ENCODE measurements around the gene NRK. TPM values are rescaled to one million over a fixed set of nuclear protein-coding genes. Genes with fewer than 3 reads are reported as not detected.
"Not testable (repeated sequence)": the region's sequence is repeated elsewhere in the genome, so short reads cannot be mapped to it uniquely, and the experiment has no call there.

The NRK gene
- total RNA-seq, 2 experiments from 2014 or later: not detected

- H3K4me3 Mint-ChIP-seq: no peak overlapping the region
- H3K27ac Mint-ChIP-seq: no peak overlapping the region
- H3K36me3 Mint-ChIP-seq: no peaks in the 10 kb centered on the region
- H3K27me3 Mint-ChIP-seq: no peaks in the 10 kb centered on the region
- no peak for DNase-seq
- no peaks in the 10 kb centered on the region for H3K9me3 Mint-ChIP-seq
- H3K4me1 Mint-ChIP-seq: no peaks in the 10 kb centered on the region
Observed at GRCh38 chrX:105981772-105982485, 159.6 kb downstream of the NRK start.

GRCh38 chrX:105988487-105988886 lies 166.1 kb downstream of the NRK start:
- not testable (repeated sequence) for H3K27me3 Mint-ChIP-seq, H3K4me1 Mint-ChIP-seq, H3K9me3 Mint-ChIP-seq, H3K27ac Mint-ChIP-seq, H3K36me3 Mint-ChIP-seq, H3K4me3 Mint-ChIP-seq, DNase-seq

- no peak overlapping the region for H3K4me3 Mint-ChIP-seq
- H3K4me1 Mint-ChIP-seq: no peaks in the 10 kb centered on the region
- H3K9me3 Mint-ChIP-seq: no peaks in the 10 kb centered on the region
- H3K36me3 Mint-ChIP-seq: no peaks in the 10 kb centered on the region
- H3K27ac Mint-ChIP-seq: no peak overlapping the region
- H3K27me3 Mint-ChIP-seq: no peaks in the 10 kb centered on the region
- no peak for DNase-seq
Observed at GRCh38 chrX:105999294-105999693, 177.0 kb downstream of the NRK start.

DNA sequence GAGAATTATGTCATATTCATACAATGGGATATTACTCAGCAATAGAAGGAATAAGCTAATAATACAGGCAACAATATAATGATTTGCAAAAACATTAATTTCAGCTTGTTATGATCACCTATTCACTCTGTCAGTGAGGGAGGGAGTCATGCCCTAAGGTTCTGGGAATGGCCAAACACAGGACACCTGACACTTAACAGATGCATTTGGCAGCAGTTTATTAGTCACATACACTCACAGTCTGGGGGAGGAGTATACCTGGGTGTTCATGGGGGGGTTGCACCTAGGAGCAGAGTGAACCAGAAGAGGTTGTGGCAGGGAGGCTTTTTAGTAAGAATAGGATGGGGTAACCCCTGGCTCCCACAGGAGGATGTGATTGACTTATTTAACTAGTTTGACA lies 177.9 kb downstream of the NRK start:
- no peak overlapping the region for H3K27ac Mint-ChIP-seq
- no peak overlapping the region for H3K4me3 Mint-ChIP-seq
- no peaks in the 10 kb centered on the region for H3K9me3 Mint-ChIP-seq
- no peaks in the 10 kb centered on the region for H3K4me1 Mint-ChIP-seq
- no peaks in the 10 kb centered on the region for H3K27me3 Mint-ChIP-seq
- no peak for DNase-seq
- H3K36me3 Mint-ChIP-seq: no peaks in the 10 kb centered on the region

GRCh38 chrX:106000609-106001008 lies 178.3 kb downstream of the NRK start:
- H3K4me1 Mint-ChIP-seq, H3K4me3 Mint-ChIP-seq: not testable (repeated sequence)

GRCh38 chrX:106005684-106006083 lies 183.3 kb downstream of the NRK start:
- DNase-seq: no peak
- no peaks in the 10 kb centered on the region for H3K36me3 Mint-ChIP-seq
- no peaks in the 10 kb centered on the region for H3K4me1 Mint-ChIP-seq
- H3K4me3 Mint-ChIP-seq: no peak overlapping the region
- no peaks in the 10 kb centered on the region for H3K27me3 Mint-ChIP-seq
- no peak overlapping the region for H3K27ac Mint-ChIP-seq
- H3K9me3 Mint-ChIP-seq: peaks cover 3% of the 10 kb centered on the region

More at GRCh38 chrX:106000609-106001008, 178.3 kb downstream of the NRK start:
- H3K27me3 Mint-ChIP-seq, DNase-seq, H3K36me3 Mint-ChIP-seq, H3K27ac Mint-ChIP-seq, H3K9me3 Mint-ChIP-seq: not testable (repeated sequence)

DNA sequence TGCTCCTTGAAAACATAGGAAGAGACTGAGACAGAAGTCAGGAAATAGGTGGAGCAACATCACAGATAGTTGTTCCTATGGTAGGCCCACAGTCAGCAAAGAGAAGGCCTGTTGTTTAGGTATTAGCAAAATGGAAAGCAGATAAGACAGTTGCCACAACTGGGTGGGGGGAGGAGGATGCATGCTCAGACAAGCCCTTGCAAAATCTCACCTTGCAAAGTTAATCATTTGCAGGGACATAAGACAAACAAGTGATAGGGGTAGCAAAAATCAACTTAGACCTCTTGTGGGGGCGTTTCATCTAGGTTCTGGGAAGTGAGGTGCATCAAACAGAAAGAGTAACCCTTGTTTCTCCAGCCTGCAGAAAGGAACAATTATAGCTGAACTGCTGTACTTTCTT lies 185.5 kb downstream of the NRK start:
- Mint-ChIP-seq H3K27ac (no peak overlapping the region), H3K36me3 (no peaks in the 10 kb centered on the region), H3K4me3 (no peak overlapping the region), H3K4me1 (no peaks in the 10 kb centered on the region), H3K9me3 (peaks cover 7% of the 10 kb centered on the region), H3K27me3 (no peaks in the 10 kb centered on the region)
- DNase-seq: no peak

Other genes with a start within 250 kb of the NRK start
- not detected for gene SERPINA7, start 216.2 kb downstream of the NRK start, total RNA-seq